ENCODE measurements around the gene LPAR2.

GRCh38 chr19:19588546-19588945 lies 39.5 kb downstream of the LPAR2 start:
- TF ChIP-seq POLR2AphosphoS5 (IDR thresholded peaks at IDR 0.05; ENCODE audit: borderline replicate concordance, low read depth, low read length) (no peak), EZH2 (IDR thresholded peaks at IDR 0.05) (no peak)

All from SK-N-MC (cell line).